Tibial nerve (tissue), 4 donors: ENCODE measurements around the gene PICK1.

Source experiments
- EP300 ChIP-seq, 2 donors: sonication (generic); formaldehyde crosslinking; IDR thresholded peaks; one replicate each; pipeline ENCODE4 v1.6.1; 2017; ENCODE audit warnings: antibody characterized with exemption in 2 of 2, mild to moderate bottlenecking in 1 of 2
- POLR2A ChIP-seq, 2 donors: fragments of 450-650 bp; IDR thresholded peaks; one replicate each; pipeline ENCODE4 v1.6.1; 2017; ENCODE audit warnings: antibody characterized with exemption in 2 of 2, mild to moderate bottlenecking in 2 of 2, moderate library complexity in 2 of 2
- TF ChIP-seq, protein P1 (sequence below), 5 experiments: fragments of 200-600 bp in 3 of 5; fragments of 450-650 bp in 2 of 5; sonication (generic) in 3 of 5; IDR thresholded peaks; one replicate each; pipeline ENCODE4 v1.5.1; 2016 to 2019; ENCODE audit warnings: antibody characterized with exemption in 5 of 5, mild to moderate bottlenecking in 3 of 5, moderate library complexity in 2 of 5

DNA sequence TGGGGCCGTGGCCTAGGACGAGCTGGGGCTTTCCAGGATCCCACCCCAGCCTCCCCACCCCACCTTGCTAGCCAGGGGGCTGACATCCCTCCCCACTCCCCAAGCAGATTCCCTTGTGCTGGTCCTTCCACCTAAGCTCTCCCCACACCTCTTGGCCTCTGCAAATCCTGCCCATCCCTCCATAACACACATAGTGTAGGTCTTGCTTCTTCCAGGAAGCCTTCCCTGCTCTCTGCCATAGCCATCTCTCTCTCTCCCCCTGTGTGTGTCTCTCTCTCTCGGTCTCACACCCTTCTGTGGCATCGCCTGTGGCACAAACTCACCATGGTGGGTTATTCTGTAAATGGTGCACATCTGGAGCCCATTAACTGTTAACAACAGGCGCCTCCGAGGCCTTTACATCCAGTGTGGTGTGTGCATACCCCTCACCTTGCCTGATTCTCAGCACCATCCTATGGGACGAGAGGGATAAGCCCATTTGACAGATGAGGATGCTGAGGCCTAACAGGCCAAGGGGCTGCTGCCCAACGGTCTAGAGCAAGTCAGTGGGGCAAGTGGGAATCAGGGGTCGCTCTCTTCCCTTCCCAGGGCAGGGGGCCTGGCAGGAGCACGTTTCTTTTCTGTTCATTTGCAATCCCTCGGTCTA is 22.2 kb upstream of the PICK1 start:
- TF ChIP-seq, protein P1, sequence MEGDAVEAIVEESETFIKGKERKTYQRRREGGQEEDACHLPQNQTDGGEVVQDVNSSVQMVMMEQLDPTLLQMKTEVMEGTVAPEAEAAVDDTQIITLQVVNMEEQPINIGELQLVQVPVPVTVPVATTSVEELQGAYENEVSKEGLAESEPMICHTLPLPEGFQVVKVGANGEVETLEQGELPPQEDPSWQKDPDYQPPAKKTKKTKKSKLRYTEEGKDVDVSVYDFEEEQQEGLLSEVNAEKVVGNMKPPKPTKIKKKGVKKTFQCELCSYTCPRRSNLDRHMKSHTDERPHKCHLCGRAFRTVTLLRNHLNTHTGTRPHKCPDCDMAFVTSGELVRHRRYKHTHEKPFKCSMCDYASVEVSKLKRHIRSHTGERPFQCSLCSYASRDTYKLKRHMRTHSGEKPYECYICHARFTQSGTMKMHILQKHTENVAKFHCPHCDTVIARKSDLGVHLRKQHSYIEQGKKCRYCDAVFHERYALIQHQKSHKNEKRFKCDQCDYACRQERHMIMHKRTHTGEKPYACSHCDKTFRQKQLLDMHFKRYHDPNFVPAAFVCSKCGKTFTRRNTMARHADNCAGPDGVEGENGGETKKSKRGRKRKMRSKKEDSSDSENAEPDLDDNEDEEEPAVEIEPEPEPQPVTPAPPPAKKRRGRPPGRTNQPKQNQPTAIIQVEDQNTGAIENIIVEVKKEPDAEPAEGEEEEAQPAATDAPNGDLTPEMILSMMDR (IDR thresholded peaks at IDR 0.05) = no peak
- TF ChIP-seq POLR2A (IDR thresholded peaks at IDR 0.05) (no peak), EP300 (IDR thresholded peaks at IDR 0.05) (no peak)
